ENCODE measurements around the gene FRY.

- TF ChIP-seq CTCF (IDR thresholded peaks at IDR 0.05) (no peak), POLR2A (IDR thresholded peaks at IDR 0.05) (no peak)
Observed at GRCh38 chr13:32032759-32033158, 1.2 kb downstream of the FRY start.
